RWPE2 (cell line): ENCODE results near the gene FNDC3B.
"Not testable (repeated sequence)": the region's sequence is repeated elsewhere in the genome, so short reads cannot be mapped to it uniquely, and the experiment has no call there.

Experiments
- ATAC-seq: fragments of 200-7000 bp; cut with Tn5 transposase; 3 replicates; pipeline ENCODE4 v1.9.1; 2021; ENCODE audit warnings: low read depth
- DNase-seq: peaks from one replicate; pipeline ENCODE4 v3.0.0-alpha.2; 2020; ENCODE audit warnings: low spot score
- H3K27ac ChIP-seq: fragments of 450-650 bp; 2 replicates; pipeline ENCODE4 v1.5.1; 2017; ENCODE audit warnings: mild to moderate bottlenecking; ENCODE audit not compliant: poor library complexity, severe bottlenecking
- H3K27me3 ChIP-seq: fragments of 250-450 bp; sonication (Bioruptor Pico); 2 replicates; pipeline ENCODE4 v1.5.1; 2021; ENCODE audit warnings: mild to moderate bottlenecking, moderate library complexity; ENCODE audit not compliant: insufficient read depth, poor library complexity, severe bottlenecking
- H3K36me3 ChIP-seq: fragments of 250-450 bp; sonication (Bioruptor Pico); 2 replicates; pipeline ENCODE4 v1.5.1; 2020; ENCODE audit warnings: low read depth, mild to moderate bottlenecking, moderate library complexity
- H3K4me1 ChIP-seq: fragments of 250-450 bp; sonication (Bioruptor Pico); 2 replicates; pipeline ENCODE4 v1.5.1; 2021; ENCODE audit warnings: mild to moderate bottlenecking, moderate library complexity; ENCODE audit not compliant: insufficient read depth, poor library complexity, severe bottlenecking
- H3K4me3 ChIP-seq: fragments of 250-450 bp; sonication (Bioruptor Pico); 2 replicates; pipeline ENCODE4 v1.5.1; 2021; ENCODE audit warnings: mild to moderate bottlenecking, moderate library complexity; ENCODE audit not compliant: severe bottlenecking
- H3K9me3 ChIP-seq: fragments of 250-450 bp; sonication (Bioruptor Pico); 2 replicates; pipeline ENCODE4 v1.5.1; 2021; ENCODE audit warnings: mild to moderate bottlenecking, moderate library complexity; ENCODE audit not compliant: severe bottlenecking
- TF ChIP-seq, protein P1 (sequence below): fragments of 450-650 bp; IDR thresholded peaks from one replicate; pipeline ENCODE4 v1.5.1; 2017; ENCODE audit warnings: mild to moderate bottlenecking, moderate library complexity; ENCODE audit not compliant: poor library complexity, severe bottlenecking

The FNDC3B gene

DNA sequence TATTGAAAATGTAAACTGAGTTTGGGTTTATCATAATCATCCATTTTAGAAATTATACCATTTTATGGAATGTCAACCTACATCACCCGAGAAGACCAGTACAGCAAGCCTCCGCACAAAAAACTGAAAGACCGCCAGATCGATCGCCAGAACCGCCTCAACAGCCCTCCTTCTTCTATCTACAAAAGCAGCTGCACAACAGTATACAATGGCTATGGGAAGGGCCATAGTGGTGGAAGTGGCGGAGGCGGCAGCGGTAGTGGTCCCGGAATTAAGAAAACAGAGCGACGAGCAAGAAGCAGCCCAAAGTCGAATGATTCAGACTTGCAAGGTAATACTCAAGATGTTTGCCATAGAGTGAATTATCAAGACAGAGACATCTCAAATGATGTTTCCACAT lies 211.8 kb downstream of the FNDC3B start:
- no peak overlapping the region for H3K4me3 ChIP-seq
- H3K27me3 ChIP-seq, result no peaks in the 10 kb centered on the region
- DNase-seq (no peak), ATAC-seq (no peak)
- no peak overlapping the region for H3K27ac ChIP-seq
- TF ChIP-seq, protein P1, sequence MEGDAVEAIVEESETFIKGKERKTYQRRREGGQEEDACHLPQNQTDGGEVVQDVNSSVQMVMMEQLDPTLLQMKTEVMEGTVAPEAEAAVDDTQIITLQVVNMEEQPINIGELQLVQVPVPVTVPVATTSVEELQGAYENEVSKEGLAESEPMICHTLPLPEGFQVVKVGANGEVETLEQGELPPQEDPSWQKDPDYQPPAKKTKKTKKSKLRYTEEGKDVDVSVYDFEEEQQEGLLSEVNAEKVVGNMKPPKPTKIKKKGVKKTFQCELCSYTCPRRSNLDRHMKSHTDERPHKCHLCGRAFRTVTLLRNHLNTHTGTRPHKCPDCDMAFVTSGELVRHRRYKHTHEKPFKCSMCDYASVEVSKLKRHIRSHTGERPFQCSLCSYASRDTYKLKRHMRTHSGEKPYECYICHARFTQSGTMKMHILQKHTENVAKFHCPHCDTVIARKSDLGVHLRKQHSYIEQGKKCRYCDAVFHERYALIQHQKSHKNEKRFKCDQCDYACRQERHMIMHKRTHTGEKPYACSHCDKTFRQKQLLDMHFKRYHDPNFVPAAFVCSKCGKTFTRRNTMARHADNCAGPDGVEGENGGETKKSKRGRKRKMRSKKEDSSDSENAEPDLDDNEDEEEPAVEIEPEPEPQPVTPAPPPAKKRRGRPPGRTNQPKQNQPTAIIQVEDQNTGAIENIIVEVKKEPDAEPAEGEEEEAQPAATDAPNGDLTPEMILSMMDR, result no peak
- H3K36me3 ChIP-seq, result peaks cover 82% of the 10 kb centered on the region
- peaks cover 3% of the 10 kb centered on the region for H3K4me1 ChIP-seq
- no peaks in the 10 kb centered on the region for H3K9me3 ChIP-seq

DNA sequence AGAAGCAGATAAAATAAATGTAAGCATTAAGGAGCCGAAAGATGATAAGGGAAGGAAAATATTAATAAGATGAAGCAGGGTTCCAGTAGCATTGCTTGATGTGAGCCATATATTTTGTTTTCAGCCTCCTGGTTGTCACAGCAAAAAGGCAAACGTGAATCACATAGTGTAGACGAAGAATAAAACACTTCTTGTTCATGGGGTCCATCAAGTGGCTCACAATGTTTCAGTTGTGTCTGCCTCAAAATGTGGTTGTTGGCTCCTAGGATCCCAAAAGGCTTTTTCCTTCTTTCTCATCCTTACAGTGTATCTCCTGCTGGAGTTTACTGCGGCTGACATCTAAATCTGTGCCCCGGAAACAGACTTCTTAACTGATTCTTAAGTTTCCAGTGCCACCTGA lies 213.8 kb downstream of the FNDC3B start:
- ATAC-seq (no peak), DNase-seq (no peak)
- Histone ChIP-seq H3K27me3 (no peaks in the 10 kb centered on the region), H3K36me3 (peaks cover 81% of the 10 kb centered on the region), H3K4me1 (peaks cover 3% of the 10 kb centered on the region), H3K27ac (no peak overlapping the region), H3K9me3 (no peaks in the 10 kb centered on the region), H3K4me3 (no peak overlapping the region)
- TF ChIP-seq, protein P1, result no peak

DNA sequence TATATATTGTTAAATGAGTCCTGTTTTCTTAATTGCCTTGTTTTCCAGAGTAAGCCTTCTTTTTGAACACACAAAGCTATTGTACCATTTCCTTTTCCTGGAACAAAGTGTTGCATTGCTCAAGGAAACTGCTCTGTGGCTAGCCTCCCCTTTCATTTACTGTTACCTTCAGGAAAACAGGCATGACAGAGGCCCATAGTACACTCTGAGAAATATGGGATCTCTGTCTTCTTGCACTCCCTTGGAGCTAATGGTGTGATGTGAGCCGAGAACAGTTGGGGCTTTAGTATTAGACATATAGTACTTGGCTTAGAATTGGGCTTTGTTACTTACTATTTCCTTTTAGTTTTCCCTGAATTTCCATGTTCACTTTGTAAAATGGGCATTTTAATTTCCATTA lies 215.2 kb downstream of the FNDC3B start:
- ATAC-seq (no peak), DNase-seq (no peak)
- no peak overlapping the region for H3K4me3 ChIP-seq
- peaks cover 1% of the 10 kb centered on the region for H3K4me1 ChIP-seq
- TF ChIP-seq, protein P1, result no peak
- no peaks in the 10 kb centered on the region for H3K27me3 ChIP-seq
- no peak overlapping the region for H3K27ac ChIP-seq
- H3K36me3 ChIP-seq, result peaks cover 81% of the 10 kb centered on the region
- no peaks in the 10 kb centered on the region for H3K9me3 ChIP-seq

DNA sequence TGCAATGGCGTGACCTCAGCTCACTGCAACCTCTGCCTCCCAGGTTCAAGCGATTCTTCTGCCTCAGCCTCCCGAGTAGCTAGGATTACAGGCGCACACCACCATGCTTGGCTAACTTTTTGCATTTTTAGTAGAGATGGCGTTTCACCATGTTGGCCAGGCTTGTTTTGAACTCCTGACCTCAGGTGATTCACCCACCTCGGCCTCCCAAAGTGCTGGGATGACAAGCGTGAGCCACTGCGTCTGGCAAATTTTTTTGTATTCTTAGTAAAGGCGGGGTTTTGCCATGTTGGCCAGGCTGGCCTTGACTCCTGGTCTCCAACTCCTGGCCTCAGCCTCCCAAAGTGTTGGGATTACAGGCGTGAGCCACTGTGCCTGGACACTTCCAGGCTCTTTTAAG lies 215.9 kb downstream of the FNDC3B start:
- H3K4me1 ChIP-seq, H3K9me3 ChIP-seq, H3K27ac ChIP-seq, H3K4me3 ChIP-seq, DNase-seq, H3K27me3 ChIP-seq, ATAC-seq: not testable (repeated sequence)
- H3K36me3 ChIP-seq, result peaks cover 81% of the 10 kb centered on the region

DNA sequence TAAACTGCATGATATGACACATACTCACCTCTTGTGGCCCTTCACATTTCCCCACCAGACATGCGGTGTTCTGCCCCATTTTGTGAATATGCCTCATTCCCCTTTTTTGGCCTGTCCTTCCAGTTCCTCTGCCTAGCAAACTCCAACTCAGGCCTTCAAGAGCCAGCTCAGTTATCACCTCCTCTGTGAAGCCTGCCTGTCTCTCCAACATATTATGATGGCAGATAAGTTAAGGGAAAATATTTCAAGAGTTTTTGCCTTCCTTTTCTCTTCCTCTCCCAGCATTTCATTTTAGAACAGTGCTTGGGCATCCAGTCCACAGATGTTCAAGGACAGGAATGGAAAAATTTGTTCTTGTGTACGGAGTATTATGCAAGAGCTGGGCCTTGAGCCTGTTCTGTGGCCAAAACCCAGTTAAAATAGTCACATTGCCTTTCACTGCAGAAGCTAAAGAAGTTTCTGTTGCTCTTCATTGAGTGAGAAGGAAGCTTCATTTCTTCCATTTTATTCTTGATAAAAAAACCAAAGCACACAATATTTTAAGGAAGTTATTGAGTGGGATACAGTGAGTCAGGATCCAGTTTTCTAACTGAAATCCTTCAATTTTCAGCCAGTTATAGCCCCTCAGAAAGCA lies 216.8 kb downstream of the FNDC3B start:
- Histone ChIP-seq H3K4me3 (no peak overlapping the region), H3K36me3 (peaks cover 78% of the 10 kb centered on the region), H3K27me3 (no peaks in the 10 kb centered on the region), H3K27ac (no peak overlapping the region), H3K9me3 (no peaks in the 10 kb centered on the region), H3K4me1 (peaks cover 7% of the 10 kb centered on the region)
- ATAC-seq (no peak), DNase-seq (no peak)
- TF ChIP-seq, protein P1, result no peak
